Measurements from ENCODE around the gene RAB17.

Gene RAB17

DNA sequence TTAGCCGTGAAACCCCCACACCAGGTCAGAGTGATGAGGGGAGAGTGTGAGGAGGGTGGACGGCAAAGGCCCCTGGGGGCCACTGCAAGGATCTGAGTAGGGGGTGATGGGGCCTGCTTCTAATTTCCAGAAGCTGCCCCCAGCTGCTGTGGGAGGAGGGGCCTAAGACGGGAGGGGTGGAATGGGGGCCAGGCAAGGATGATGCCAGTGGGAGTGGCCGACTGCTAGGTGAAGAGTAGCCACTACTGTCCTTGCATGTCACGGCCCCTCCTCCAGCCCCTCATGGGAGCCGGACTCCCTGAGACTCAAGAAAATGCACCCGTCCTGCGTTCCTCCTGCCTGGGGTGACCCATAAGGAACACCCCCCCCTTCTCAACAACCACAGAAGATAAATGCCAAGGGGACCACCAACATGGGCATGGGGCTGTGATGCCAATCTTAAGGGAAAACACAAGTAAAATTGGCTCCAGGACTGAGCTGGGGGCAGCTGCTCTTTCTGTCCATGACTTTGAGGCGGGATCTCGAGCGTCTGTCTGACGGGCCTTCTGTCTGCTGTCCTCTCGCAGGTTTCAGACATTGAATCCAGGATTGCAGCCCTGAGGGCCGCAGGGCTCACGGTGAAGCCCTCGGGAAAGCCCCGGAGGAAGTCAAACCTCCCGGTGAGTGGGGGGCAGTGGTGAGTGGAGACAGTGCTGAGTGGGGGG lies 48.4 kb downstream of the RAB17 start:
- Histone ChIP-seq H2BK120ac (ENCODE audit: low read depth, low read length) (no peak overlapping the region), H2BK15ac (ENCODE audit: low read depth, poor library complexity, severe bottlenecking) (no peak overlapping the region), H3K14ac (ENCODE audit: low read length in 2 of 2) (no peak overlapping the region), H3K27me3 (ENCODE audit: control insufficient read depth in 1 of 2, insufficient read depth in 1 of 2, low read length in 2 of 2) (no peaks in the 10 kb centered on the region), H2BK12ac (ENCODE audit: low read length in 2 of 2) (no peak overlapping the region), H3K9me3 (ENCODE audit: control insufficient read depth, low read length) (no peaks in the 10 kb centered on the region), H2AFZ (ENCODE audit: low read depth, low read length) (no peak overlapping the region), H3K4me1 (ENCODE audit: control insufficient read depth, insufficient read depth, low read depth, low read length) (peaks cover 12% of the 10 kb centered on the region), H3K4me3 (ENCODE audit: insufficient read depth in 1 of 2, low read depth in 1 of 2, low read length in 2 of 2) (no peak overlapping the region), H4K8ac (ENCODE audit: low read length) (no peak overlapping the region), H4K91ac (ENCODE audit: low read length) (no peak overlapping the region), H3K9ac (ENCODE audit: low read length) (no peak overlapping the region), H2BK5ac (ENCODE audit: low read depth, low read length, poor library complexity, severe bottlenecking) (no peak overlapping the region), H3K23ac (ENCODE audit: low read length in 2 of 2) (no peak overlapping the region), H3K4me2 (ENCODE audit: low read length, poor library complexity, severe bottlenecking) (no peak overlapping the region), H3K27ac (ENCODE audit: low read length, poor library complexity, severe bottlenecking) (no peak overlapping the region), H3K18ac (ENCODE audit: low read depth in 1 of 2, low read length in 2 of 2) (peak overlapping the region in 1 of 2 experiments; percentile 30), H3K36me3 (ENCODE audit: control insufficient read depth in 1 of 2, insufficient read depth in 2 of 2, low read depth in 1 of 2, low read length in 2 of 2) (peaks cover 8 to 72% of the 10 kb centered on the region in 2 experiments), H3K79me1 (replicated peaks; ENCODE audit: low read length, poor library complexity, severe bottlenecking) (peaks cover 16% of the 10 kb centered on the region), H3K4ac (ENCODE audit: low read depth in 1 of 2, low read length in 2 of 2) (no peak overlapping the region), H2AK5ac (ENCODE audit: low read length, severe bottlenecking) (no peak overlapping the region)
- 96% methylated on average over 18 of the region's 18 CpGs for WGBS
- DNase-seq = no peak

DNA sequence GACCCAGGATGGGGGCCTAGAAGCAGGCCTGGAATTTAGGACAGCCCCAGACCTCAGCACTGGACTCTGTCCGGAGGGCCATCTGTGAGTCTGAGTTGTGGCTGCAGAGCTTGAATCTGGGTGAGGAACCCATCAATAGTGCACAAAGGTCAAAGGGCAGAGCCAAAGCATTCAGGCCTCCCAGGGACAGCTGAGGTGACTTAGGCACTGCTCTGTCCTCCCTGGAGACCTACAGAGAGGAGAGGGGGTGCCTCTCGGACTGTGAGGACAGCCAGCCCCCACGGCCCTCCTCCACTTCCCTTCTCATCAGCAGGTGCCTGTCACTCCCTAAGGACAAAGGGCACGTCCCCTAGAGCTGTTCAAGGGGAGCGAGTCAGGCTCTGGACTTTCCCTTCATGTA lies 49.3 kb downstream of the RAB17 start:
- no peak overlapping the region for H3K4ac ChIP-seq (ENCODE audit: low read depth in 1 of 2, low read length in 2 of 2)
- peaks cover 18% of the 10 kb centered on the region for H3K79me1 ChIP-seq (replicated peaks; ENCODE audit: low read length, poor library complexity, severe bottlenecking)
- H2AFZ ChIP-seq (ENCODE audit: low read depth, low read length) = no peak overlapping the region
- H2BK5ac ChIP-seq (ENCODE audit: low read depth, low read length, poor library complexity, severe bottlenecking) = no peak overlapping the region
- peaks cover 0 to 72% of the 10 kb centered on the region in 2 experiments for H3K36me3 ChIP-seq (ENCODE audit: control insufficient read depth in 1 of 2, insufficient read depth in 2 of 2, low read depth in 1 of 2, low read length in 2 of 2)
- H3K18ac ChIP-seq (ENCODE audit: low read depth in 1 of 2, low read length in 2 of 2) = no peak overlapping the region
- peaks cover 5% of the 10 kb centered on the region for H3K4me1 ChIP-seq (ENCODE audit: control insufficient read depth, insufficient read depth, low read depth, low read length)
- no peak overlapping the region for H3K23ac ChIP-seq (ENCODE audit: low read length in 2 of 2)
- no peaks in the 10 kb centered on the region for H3K27me3 ChIP-seq (ENCODE audit: control insufficient read depth in 1 of 2, insufficient read depth in 1 of 2, low read length in 2 of 2)
- H3K4me2 ChIP-seq (ENCODE audit: low read length, poor library complexity, severe bottlenecking) = no peak overlapping the region
- H3K14ac ChIP-seq (ENCODE audit: low read length in 2 of 2) = no peak overlapping the region
- H3K27ac ChIP-seq (ENCODE audit: low read length, poor library complexity, severe bottlenecking) = no peak overlapping the region
- no peaks in the 10 kb centered on the region for H3K9me3 ChIP-seq (ENCODE audit: control insufficient read depth, low read length)
- 75% methylated on average over 5 of the region's 5 CpGs for WGBS
- no peak overlapping the region for H3K9ac ChIP-seq (ENCODE audit: low read length)
- H4K91ac ChIP-seq (ENCODE audit: low read length) = no peak overlapping the region
- H2BK12ac ChIP-seq (ENCODE audit: low read length in 2 of 2) = no peak overlapping the region
- no peak for DNase-seq
- H4K8ac ChIP-seq (ENCODE audit: low read length) = no peak overlapping the region
- no peak overlapping the region for H2BK120ac ChIP-seq (ENCODE audit: low read depth, low read length)
- H3K4me3 ChIP-seq (ENCODE audit: insufficient read depth in 1 of 2, low read depth in 1 of 2, low read length in 2 of 2) = no peak overlapping the region
- no peak overlapping the region for H2AK5ac ChIP-seq (ENCODE audit: low read length, severe bottlenecking)
- H2BK15ac ChIP-seq (ENCODE audit: low read depth, poor library complexity, severe bottlenecking) = no peak overlapping the region

DNA sequence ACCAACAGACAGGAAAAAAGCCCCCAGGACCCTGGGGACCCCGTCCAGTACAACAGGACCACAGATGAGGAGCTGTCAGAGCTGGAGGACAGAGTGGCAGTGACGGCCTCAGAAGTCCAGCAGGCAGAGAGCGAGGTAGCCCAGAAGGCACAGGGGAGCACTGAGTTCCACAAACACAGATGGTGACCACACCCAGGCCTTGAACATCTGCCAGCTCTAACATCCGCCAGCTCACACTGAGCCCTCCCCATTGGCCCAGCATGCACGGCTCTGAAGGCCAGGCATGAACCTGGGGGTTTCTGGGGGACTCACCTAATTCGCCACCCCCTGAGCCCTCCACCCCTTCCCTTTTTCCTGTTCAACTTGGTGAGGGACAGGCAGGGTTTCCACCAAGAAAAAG lies 49.7 kb downstream of the RAB17 start:
- H2BK5ac ChIP-seq (ENCODE audit: low read depth, low read length, poor library complexity, severe bottlenecking) = no peak overlapping the region
- DNase-seq = no peak
- H2AFZ ChIP-seq (ENCODE audit: low read depth, low read length) = no peak overlapping the region
- no peak overlapping the region for H3K23ac ChIP-seq (ENCODE audit: low read length in 2 of 2)
- H3K9ac ChIP-seq (ENCODE audit: low read length) = peak overlapping the region; percentile 10
- no peak overlapping the region for H2BK120ac ChIP-seq (ENCODE audit: low read depth, low read length)
- peak overlapping the region; percentile 32 for H4K8ac ChIP-seq (ENCODE audit: low read length)
- H2AK5ac ChIP-seq (ENCODE audit: low read length, severe bottlenecking) = no peak overlapping the region
- no peak overlapping the region for H3K4me2 ChIP-seq (ENCODE audit: low read length, poor library complexity, severe bottlenecking)
- WGBS = 80% methylated on average over 6 of the region's 6 CpGs
- H4K91ac ChIP-seq (ENCODE audit: low read length) = no peak overlapping the region
- H3K18ac ChIP-seq (ENCODE audit: low read depth in 1 of 2, low read length in 2 of 2) = no peak overlapping the region
- H3K4ac ChIP-seq (ENCODE audit: low read depth in 1 of 2, low read length in 2 of 2) = no peak overlapping the region
- H2BK12ac ChIP-seq (ENCODE audit: low read length in 2 of 2) = no peak overlapping the region
- peaks cover 4% of the 10 kb centered on the region for H3K4me1 ChIP-seq (ENCODE audit: control insufficient read depth, insufficient read depth, low read depth, low read length)
- H3K4me3 ChIP-seq (ENCODE audit: insufficient read depth in 1 of 2, low read depth in 1 of 2, low read length in 2 of 2) = no peak overlapping the region
- H3K36me3 ChIP-seq (ENCODE audit: control insufficient read depth in 1 of 2, insufficient read depth in 2 of 2, low read depth in 1 of 2, low read length in 2 of 2) = peaks cover 0 to 73% of the 10 kb centered on the region in 2 experiments
- H3K9me3 ChIP-seq (ENCODE audit: control insufficient read depth, low read length) = no peaks in the 10 kb centered on the region
- H3K79me1 ChIP-seq (replicated peaks; ENCODE audit: low read length, poor library complexity, severe bottlenecking) = peaks cover 21% of the 10 kb centered on the region
- no peak overlapping the region for H3K27ac ChIP-seq (ENCODE audit: low read length, poor library complexity, severe bottlenecking)
- no peak overlapping the region for H2BK15ac ChIP-seq (ENCODE audit: low read depth, poor library complexity, severe bottlenecking)
- no peaks in the 10 kb centered on the region for H3K27me3 ChIP-seq (ENCODE audit: control insufficient read depth in 1 of 2, insufficient read depth in 1 of 2, low read length in 2 of 2)
- peak overlapping the region in 1 of 2 experiments; percentile 26 for H3K14ac ChIP-seq (ENCODE audit: low read length in 2 of 2)

DNA sequence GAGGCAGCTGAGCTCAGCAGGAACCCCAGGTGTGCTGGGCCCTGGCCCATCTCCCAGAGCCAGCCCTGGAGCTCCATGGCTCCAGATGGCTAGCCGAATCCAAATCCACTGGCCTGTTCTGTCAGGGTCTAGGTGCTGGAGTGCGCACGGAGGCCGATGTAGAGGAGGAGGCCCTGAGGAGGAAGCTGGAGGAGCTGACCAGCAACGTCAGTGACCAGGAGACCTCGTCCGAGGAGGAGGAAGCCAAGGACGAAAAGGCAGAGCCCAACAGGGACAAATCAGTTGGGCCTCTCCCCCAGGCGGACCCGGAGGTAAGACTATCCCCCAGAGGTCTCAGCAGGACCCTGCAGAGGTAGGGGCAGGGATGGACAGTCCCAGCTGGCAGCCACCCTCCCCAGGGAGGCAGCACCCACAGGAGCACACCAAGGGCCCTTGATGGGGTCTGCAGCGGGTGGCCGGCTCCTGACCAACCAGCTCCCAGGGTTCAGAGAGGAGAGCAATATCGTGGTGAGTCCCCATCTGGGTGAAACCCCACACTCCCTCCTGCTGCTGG lies 50.2 kb downstream of the RAB17 start:
- no peak overlapping the region for H2BK5ac ChIP-seq (ENCODE audit: low read depth, low read length, poor library complexity, severe bottlenecking)
- H3K27ac ChIP-seq (ENCODE audit: low read length, poor library complexity, severe bottlenecking) = no peak overlapping the region
- no peak overlapping the region for H4K8ac ChIP-seq (ENCODE audit: low read length)
- DNase-seq = no peak
- no peaks in the 10 kb centered on the region for H3K9me3 ChIP-seq (ENCODE audit: control insufficient read depth, low read length)
- peak overlapping the region in 1 of 2 experiments; percentile 26 for H3K14ac ChIP-seq (ENCODE audit: low read length in 2 of 2)
- no peak overlapping the region for H3K4me3 ChIP-seq (ENCODE audit: insufficient read depth in 1 of 2, low read depth in 1 of 2, low read length in 2 of 2)
- H3K4ac ChIP-seq (ENCODE audit: low read depth in 1 of 2, low read length in 2 of 2) = no peak overlapping the region
- H3K23ac ChIP-seq (ENCODE audit: low read length in 2 of 2) = no peak overlapping the region
- no peak overlapping the region for H2BK120ac ChIP-seq (ENCODE audit: low read depth, low read length)
- no peak overlapping the region for H2BK12ac ChIP-seq (ENCODE audit: low read length in 2 of 2)
- no peak overlapping the region for H3K18ac ChIP-seq (ENCODE audit: low read depth in 1 of 2, low read length in 2 of 2)
- H4K91ac ChIP-seq (ENCODE audit: low read length) = peak overlapping the region; percentile 20
- peaks cover 0 to 73% of the 10 kb centered on the region in 2 experiments for H3K36me3 ChIP-seq (ENCODE audit: control insufficient read depth in 1 of 2, insufficient read depth in 2 of 2, low read depth in 1 of 2, low read length in 2 of 2)
- H2AFZ ChIP-seq (ENCODE audit: low read depth, low read length) = no peak overlapping the region
- no peak overlapping the region for H2BK15ac ChIP-seq (ENCODE audit: low read depth, poor library complexity, severe bottlenecking)
- H3K79me1 ChIP-seq (replicated peaks; ENCODE audit: low read length, poor library complexity, severe bottlenecking) = peaks cover 23% of the 10 kb centered on the region
- WGBS = 95% methylated on average over 13 of the region's 13 CpGs
- H3K27me3 ChIP-seq (ENCODE audit: control insufficient read depth in 1 of 2, insufficient read depth in 1 of 2, low read length in 2 of 2) = no peaks in the 10 kb centered on the region
- H3K9ac ChIP-seq (ENCODE audit: low read length) = peak overlapping the region; percentile 10
- H3K4me2 ChIP-seq (ENCODE audit: low read length, poor library complexity, severe bottlenecking) = no peak overlapping the region
- H3K4me1 ChIP-seq (ENCODE audit: control insufficient read depth, insufficient read depth, low read depth, low read length) = peaks cover 4% of the 10 kb centered on the region
- H2AK5ac ChIP-seq (ENCODE audit: low read length, severe bottlenecking) = no peak overlapping the region
